ENCODE data around the gene GPRC5B. TPM values are rescaled to one million over a fixed set of nuclear protein-coding genes. Genes with fewer than 3 reads are reported as not detected.

Gene GPRC5B
- total and polyA plus RNA-seq, 8 donors = 10.3 to 46.9 (median 39.3) TPM

DNA sequence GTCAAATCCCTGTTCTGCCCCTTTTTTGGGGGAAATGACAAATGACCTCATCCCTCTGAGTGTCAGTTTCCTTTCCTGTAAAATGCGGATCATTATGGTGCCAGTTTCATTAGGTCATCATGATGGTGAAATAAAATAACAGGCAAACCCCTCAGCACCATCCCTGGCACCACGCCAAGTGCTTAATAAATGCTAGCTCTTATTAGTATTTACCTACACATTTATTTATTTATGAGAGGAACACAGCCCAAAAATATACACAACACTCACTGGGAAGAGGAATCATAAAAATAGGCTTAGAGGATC, 28.6 kb upstream of the GPRC5B start:
- no peak overlapping the region for H3K4me3 ChIP-seq
- H3K27ac ChIP-seq = no peak overlapping the region
- peaks cover 0 to 11% of the 10 kb centered on the region in 2 donors for H3K27me3 ChIP-seq
- TF ChIP-seq, protein P1, sequence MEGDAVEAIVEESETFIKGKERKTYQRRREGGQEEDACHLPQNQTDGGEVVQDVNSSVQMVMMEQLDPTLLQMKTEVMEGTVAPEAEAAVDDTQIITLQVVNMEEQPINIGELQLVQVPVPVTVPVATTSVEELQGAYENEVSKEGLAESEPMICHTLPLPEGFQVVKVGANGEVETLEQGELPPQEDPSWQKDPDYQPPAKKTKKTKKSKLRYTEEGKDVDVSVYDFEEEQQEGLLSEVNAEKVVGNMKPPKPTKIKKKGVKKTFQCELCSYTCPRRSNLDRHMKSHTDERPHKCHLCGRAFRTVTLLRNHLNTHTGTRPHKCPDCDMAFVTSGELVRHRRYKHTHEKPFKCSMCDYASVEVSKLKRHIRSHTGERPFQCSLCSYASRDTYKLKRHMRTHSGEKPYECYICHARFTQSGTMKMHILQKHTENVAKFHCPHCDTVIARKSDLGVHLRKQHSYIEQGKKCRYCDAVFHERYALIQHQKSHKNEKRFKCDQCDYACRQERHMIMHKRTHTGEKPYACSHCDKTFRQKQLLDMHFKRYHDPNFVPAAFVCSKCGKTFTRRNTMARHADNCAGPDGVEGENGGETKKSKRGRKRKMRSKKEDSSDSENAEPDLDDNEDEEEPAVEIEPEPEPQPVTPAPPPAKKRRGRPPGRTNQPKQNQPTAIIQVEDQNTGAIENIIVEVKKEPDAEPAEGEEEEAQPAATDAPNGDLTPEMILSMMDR (IDR thresholded peaks at IDR 0.05) = no peak
- DNase-seq (no peak), ATAC-seq (no peak)
- H3K4me1 ChIP-seq = no peaks in the 10 kb centered on the region
- intact Hi-C loops (cut with DNase I) = no loop called here
- H3K9me3 ChIP-seq = no peaks in the 10 kb centered on the region
- H3K36me3 ChIP-seq = no peaks in the 10 kb centered on the region

DNA sequence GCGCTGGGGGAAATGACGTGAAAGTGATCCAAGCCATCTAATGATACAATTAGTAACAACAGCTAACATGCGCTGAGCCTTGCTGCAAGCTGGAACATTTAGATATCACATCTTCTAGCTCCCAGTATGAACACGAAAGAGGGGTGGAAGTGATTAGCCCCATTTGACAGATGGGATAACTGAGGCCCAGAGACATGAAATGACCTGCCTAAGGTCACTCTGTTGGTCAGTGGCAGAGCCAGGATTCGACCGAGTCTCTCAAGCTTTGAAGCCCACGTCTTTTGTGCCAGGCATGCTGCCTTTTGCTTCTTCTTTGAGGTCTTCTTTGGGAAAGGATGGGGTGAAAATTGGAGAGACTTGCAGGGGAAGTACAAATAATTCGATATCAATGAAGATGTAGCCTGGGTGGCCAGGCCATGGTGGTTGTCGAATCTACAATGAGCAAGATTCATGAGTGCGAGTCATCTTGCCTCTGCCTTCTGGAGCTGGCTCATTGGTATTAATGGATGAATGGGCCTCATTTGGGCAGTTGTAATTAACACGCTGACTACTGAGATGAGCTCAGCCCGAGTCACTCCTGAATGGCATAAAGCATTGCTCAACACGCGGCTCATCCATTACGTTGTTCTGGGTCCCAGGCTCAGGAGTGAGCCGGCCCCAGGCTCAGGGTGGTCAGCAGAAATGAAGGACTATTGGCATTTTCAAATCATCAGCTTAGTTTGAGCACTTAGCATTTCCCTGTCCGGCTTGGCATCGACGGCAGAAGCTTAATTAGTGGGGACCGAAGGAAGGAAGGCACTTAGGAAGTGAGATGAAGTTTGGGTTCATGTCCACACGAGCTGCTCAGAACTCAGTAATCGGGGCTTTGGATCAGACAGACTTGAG, 28.0 kb upstream of the GPRC5B start:
- H3K27ac ChIP-seq = no peak overlapping the region
- TF ChIP-seq, protein P1 (IDR thresholded peaks at IDR 0.05) = no peak
- intact Hi-C loops (cut with DNase I) = no loop called here
- no peak overlapping the region for H3K4me3 ChIP-seq
- DNase-seq (no peak), ATAC-seq (no peak)
- H3K27me3 ChIP-seq = peaks cover 0 to 17% of the 10 kb centered on the region in 2 donors
- H3K4me1 ChIP-seq = no peaks in the 10 kb centered on the region
- no peaks in the 10 kb centered on the region for H3K9me3 ChIP-seq
- no peaks in the 10 kb centered on the region for H3K36me3 ChIP-seq

DNA sequence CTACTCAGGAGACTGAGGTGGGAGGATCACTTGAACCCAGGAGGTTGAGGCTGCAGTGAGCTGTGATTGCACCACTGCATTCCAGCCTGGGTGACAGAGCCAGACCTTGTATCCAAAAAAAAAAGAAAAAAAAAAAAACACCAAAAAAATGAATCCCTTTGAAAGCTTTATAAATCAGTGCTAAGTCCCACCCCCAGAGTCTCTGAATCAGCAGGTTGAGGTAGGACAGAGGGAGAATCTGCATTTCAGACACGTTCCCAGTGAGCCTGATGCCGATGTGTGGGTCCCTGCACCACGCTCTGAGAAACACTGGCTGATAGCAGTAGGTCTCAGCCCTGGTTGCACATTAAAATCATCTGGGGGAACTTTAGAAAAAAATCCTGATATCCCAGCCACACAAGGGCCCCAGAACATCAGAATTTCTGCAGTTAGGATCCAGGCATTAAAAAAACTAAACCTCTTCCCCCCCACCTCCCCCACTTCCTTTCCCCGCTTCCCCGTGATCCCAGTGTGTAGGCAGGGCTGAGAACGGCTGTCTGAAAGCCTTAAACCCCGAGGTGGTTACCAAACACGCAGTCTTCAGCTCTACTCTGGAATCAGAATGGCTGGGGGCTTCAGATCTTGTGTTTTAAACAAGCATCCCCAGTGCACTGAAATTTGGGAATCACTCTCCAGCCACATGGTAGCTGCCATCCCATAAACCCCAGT, 27.3 kb upstream of the GPRC5B start:
- H3K27ac ChIP-seq = no peak overlapping the region
- H3K4me3 ChIP-seq = no peak overlapping the region
- H3K36me3 ChIP-seq = no peaks in the 10 kb centered on the region
- no peaks in the 10 kb centered on the region for H3K4me1 ChIP-seq
- intact Hi-C loops (cut with DNase I) = no loop called here
- peaks cover 0 to 23% of the 10 kb centered on the region in 2 donors for H3K27me3 ChIP-seq
- DNase-seq (no peak), ATAC-seq (no peak)
- TF ChIP-seq, protein P1 (IDR thresholded peaks at IDR 0.05) = no peak
- H3K9me3 ChIP-seq = no peaks in the 10 kb centered on the region

DNA sequence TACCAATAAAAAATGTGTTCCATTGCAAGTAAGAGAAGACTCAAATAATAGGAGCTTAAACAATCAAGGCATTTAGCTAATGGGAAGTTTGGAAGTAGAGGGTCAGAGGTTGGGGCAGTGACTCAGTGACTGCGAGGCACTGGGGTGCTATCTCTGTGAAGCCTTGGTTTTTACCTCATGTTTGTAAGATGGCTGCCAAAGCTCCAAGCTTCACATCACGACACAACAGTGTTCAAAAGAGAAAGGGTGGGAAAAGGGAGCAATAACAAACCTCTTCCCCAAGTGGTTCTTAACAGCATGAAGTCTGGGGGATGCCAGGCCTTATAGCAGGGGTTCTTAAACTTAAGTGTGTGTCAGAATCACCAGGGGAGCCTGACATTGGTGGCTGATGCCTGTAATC, 26.6 kb upstream of the GPRC5B start:
- TF ChIP-seq, protein P1 (IDR thresholded peaks at IDR 0.05) = no peak
- H3K4me1 ChIP-seq = no peaks in the 10 kb centered on the region
- H3K4me3 ChIP-seq = no peak overlapping the region
- H3K27ac ChIP-seq = no peak overlapping the region
- ATAC-seq (no peak), DNase-seq (no peak)
- no peaks in the 10 kb centered on the region for H3K36me3 ChIP-seq
- no peaks in the 10 kb centered on the region for H3K9me3 ChIP-seq
- intact Hi-C loops (cut with DNase I) = no loop called here
- peaks cover 0 to 23% of the 10 kb centered on the region in 2 donors for H3K27me3 ChIP-seq

DNA sequence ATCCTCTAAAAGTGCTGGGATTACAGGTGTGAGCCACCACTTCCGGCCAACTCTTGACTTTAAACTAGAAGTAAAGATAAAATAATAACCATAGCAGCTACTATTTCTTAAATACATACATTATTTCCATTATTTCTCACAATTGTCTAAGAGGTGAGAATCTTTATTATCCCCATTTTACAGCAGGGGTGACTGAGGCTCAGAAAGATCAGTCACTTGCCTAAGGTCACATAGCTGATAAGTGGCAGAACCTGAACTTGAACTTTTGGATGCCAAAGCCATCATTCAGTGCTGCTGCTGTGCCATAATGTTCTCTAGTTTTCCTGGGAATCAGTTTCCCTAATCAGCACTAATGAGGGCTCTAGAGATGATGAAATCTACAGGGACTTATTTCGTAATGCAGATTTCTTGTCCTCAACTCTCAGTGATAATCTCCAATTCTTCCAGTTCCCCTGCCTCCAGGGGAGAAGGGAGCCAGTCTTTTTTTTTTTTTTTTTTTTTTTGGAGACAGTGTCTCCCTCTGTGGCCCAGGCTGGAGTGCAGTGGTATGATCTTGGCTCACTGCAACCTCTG, 25.2 kb upstream of the GPRC5B start:
- intact Hi-C loops (cut with DNase I) = loop anchor here in 1 of 2 donors (5.0 kb wide), 1 partner anchor 387 kb away; no protein-coding TSS in a partner anchor
- Histone ChIP-seq H3K4me1 (no peaks in the 10 kb centered on the region), H3K4me3 (no peak overlapping the region), H3K27ac (no peak overlapping the region), H3K36me3 (no peaks in the 10 kb centered on the region), H3K9me3 (no peaks in the 10 kb centered on the region), H3K27me3 (peaks cover 0 to 23% of the 10 kb centered on the region in 2 donors)
- DNase-seq = no peak
- no peak for ATAC-seq
- TF ChIP-seq, protein P1 (IDR thresholded peaks at IDR 0.05) = no peak

Measured in left lung (tissue), 10 donors.